ENCODE results near the gene SOX2.

Gene SOX2

DNA sequence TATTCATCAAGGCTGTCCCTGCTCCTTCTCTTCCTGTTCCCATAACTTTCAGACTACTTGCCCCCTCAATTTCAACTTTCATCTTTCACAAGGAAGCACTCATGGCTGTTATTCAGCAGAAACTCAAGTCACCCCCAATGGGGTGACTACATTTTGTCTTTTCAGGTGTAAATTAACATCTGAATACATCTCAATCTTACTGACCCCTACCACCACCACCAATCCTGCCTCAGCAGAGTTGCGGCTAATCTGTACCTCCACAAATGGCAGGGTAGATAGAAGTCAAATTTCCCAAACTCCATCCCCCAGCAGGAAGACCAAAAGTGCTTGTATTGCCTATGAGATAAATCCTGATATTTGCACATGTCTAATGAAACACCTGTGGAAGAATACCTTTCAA is 19.2 kb downstream of the SOX2 start:
- Histone ChIP-seq H3K36me3 (ENCODE audit: control insufficient read depth, low read length) (no peaks in the 10 kb centered on the region), H3K4me1 (ENCODE audit: control insufficient read depth, low read length) (peaks cover 6% of the 10 kb centered on the region; the same call in 1 of the 2 replicates), H3K9me3 (ENCODE audit: control insufficient read depth, insufficient read depth, low read length) (no peaks in the 10 kb centered on the region), H3K9me2 (replicated peaks; ENCODE audit: control insufficient read depth, low read length) (no peaks in the 10 kb centered on the region), H3K4me2 (ENCODE audit: low read length) (no peak overlapping the region), H3K27me3 (ENCODE audit: control insufficient read depth, low read length) (peaks cover 49% of the 10 kb centered on the region), H3K27ac (ENCODE audit: low read depth, low read length) (no peak overlapping the region), H3F3A (ENCODE audit: control insufficient read depth, insufficient read depth) (no peaks in the 10 kb centered on the region), H3K79me2 (ENCODE audit: control insufficient read depth, low read length) (no peaks in the 10 kb centered on the region), H4K20me1 (ENCODE audit: control insufficient read depth, insufficient read depth, low read depth, low read length) (no peaks in the 10 kb centered on the region), H3K4me3 (ENCODE audit: low read length) (no peak overlapping the region)
- no peak for TF ChIP-seq EZH2phosphoT487 (IDR thresholded peaks at IDR 0.05; ENCODE audit: borderline replicate concordance, low read length)
- TF ChIP-seq, protein P1, sequence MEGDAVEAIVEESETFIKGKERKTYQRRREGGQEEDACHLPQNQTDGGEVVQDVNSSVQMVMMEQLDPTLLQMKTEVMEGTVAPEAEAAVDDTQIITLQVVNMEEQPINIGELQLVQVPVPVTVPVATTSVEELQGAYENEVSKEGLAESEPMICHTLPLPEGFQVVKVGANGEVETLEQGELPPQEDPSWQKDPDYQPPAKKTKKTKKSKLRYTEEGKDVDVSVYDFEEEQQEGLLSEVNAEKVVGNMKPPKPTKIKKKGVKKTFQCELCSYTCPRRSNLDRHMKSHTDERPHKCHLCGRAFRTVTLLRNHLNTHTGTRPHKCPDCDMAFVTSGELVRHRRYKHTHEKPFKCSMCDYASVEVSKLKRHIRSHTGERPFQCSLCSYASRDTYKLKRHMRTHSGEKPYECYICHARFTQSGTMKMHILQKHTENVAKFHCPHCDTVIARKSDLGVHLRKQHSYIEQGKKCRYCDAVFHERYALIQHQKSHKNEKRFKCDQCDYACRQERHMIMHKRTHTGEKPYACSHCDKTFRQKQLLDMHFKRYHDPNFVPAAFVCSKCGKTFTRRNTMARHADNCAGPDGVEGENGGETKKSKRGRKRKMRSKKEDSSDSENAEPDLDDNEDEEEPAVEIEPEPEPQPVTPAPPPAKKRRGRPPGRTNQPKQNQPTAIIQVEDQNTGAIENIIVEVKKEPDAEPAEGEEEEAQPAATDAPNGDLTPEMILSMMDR (IDR thresholded peaks at IDR 0.05; ENCODE audit: low read depth, low read length, poor library complexity, severe bottlenecking), result no peak

DNA sequence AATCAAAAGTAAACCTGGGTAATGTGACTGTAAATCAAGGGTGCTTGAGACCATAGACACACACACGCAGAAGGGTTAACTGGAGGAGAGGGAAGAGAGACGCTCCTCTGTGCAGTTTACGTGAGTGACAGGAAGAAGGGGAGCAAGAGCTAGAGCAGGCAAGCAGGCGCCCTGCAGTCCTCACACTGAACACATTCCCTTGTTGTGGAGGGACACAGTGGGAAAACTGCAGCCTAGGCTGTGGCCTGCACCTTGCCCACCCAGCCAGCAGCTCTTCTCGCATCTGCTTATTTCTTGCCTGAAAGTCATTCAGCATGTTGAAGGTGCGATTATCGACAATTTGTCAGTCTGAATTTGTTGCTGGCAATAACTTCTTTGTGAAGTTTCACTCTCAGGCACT is 24.2 kb downstream of the SOX2 start:
- Histone ChIP-seq H3K27ac (ENCODE audit: low read depth, low read length) (no peak overlapping the region), H4K20me1 (ENCODE audit: control insufficient read depth, insufficient read depth, low read depth, low read length) (no peaks in the 10 kb centered on the region), H3F3A (ENCODE audit: control insufficient read depth, insufficient read depth) (no peaks in the 10 kb centered on the region), H3K27me3 (ENCODE audit: control insufficient read depth, low read length) (0 out of 2 replicates have a peak, but pooled peaks cover 2% of the 10 kb centered on the region), H3K4me3 (ENCODE audit: low read length) (no peak overlapping the region), H3K9me2 (replicated peaks; ENCODE audit: control insufficient read depth, low read length) (no peaks in the 10 kb centered on the region), H3K36me3 (ENCODE audit: control insufficient read depth, low read length) (no peaks in the 10 kb centered on the region), H3K4me2 (ENCODE audit: low read length) (no peak overlapping the region), H3K79me2 (ENCODE audit: control insufficient read depth, low read length) (no peaks in the 10 kb centered on the region), H3K4me1 (ENCODE audit: control insufficient read depth, low read length) (no peaks in the 10 kb centered on the region), H3K9me3 (ENCODE audit: control insufficient read depth, insufficient read depth, low read length) (no peaks in the 10 kb centered on the region)
- TF ChIP-seq, protein P1 (IDR thresholded peaks at IDR 0.05; ENCODE audit: low read depth, low read length, poor library complexity, severe bottlenecking), result no peak
- TF ChIP-seq EZH2phosphoT487 (IDR thresholded peaks at IDR 0.05; ENCODE audit: borderline replicate concordance, low read length), result no peak

DNA sequence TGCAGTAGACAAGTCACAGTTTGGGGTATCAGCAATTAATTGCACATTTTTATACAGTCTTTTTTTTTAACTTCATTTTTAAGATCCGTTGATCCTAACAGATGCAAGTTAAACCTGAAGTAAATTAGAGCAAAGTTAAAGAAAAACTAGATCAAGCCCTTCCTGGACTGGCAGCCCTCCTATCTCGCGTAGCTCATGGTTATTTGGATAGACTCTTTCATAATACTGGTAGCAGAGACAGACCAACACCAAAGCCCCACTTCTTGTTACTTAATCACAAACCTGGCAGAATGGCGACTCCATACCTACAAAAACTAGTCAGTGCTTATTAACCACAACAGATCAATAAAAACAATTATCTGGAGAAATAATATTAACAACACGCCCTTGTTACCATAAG is 26.8 kb downstream of the SOX2 start:
- no peak overlapping the region for H3K4me2 ChIP-seq (ENCODE audit: low read length)
- no peak for TF ChIP-seq EZH2phosphoT487 (IDR thresholded peaks at IDR 0.05; ENCODE audit: borderline replicate concordance, low read length)
- TF ChIP-seq, protein P1 (IDR thresholded peaks at IDR 0.05; ENCODE audit: low read depth, low read length, poor library complexity, severe bottlenecking), result no peak
- H3K79me2 ChIP-seq (ENCODE audit: control insufficient read depth, low read length), result no peaks in the 10 kb centered on the region

More for the DNA sequence above, 26.8 kb downstream of the SOX2 start:
- no peaks in the 10 kb centered on the region for H3K4me1 ChIP-seq (ENCODE audit: control insufficient read depth, low read length)
- no peaks in the 10 kb centered on the region for H3K27me3 ChIP-seq (ENCODE audit: control insufficient read depth, low read length)
- no peaks in the 10 kb centered on the region for H3F3A ChIP-seq (ENCODE audit: control insufficient read depth, insufficient read depth)
- H3K4me3 ChIP-seq (ENCODE audit: low read length), result no peak overlapping the region
- no peaks in the 10 kb centered on the region for H4K20me1 ChIP-seq (ENCODE audit: control insufficient read depth, insufficient read depth, low read depth, low read length)
- no peaks in the 10 kb centered on the region for H3K9me3 ChIP-seq (ENCODE audit: control insufficient read depth, insufficient read depth, low read length)
- H3K36me3 ChIP-seq (ENCODE audit: control insufficient read depth, low read length), result no peaks in the 10 kb centered on the region
- H3K27ac ChIP-seq (ENCODE audit: low read depth, low read length), result no peak overlapping the region
- H3K9me2 ChIP-seq (replicated peaks; ENCODE audit: control insufficient read depth, low read length), result no peaks in the 10 kb centered on the region
